HG02571 (cell line): Measurements from ENCODE around the gene TFRC.
"Not testable (repeated sequence)": the region's sequence is repeated elsewhere in the genome, so short reads cannot be mapped to it uniquely, and the experiment has no call there.

Experiments used
- ATAC-seq: cut with Tn5 transposase; IDR thresholded peaks from one replicate; pipeline ENCODE4 v1.9.1; 2021; ENCODE audit warnings: mild to moderate bottlenecking, moderate library complexity; ENCODE audit not compliant: unreplicated experiment

Gene TFRC

GRCh38 chr3:196007744-196008335, 74.0 kb downstream of the TFRC start:
- ATAC-seq: no peak

- ATAC-seq: not testable (repeated sequence)
Observed at GRCh38 chr3:196005338-196005737, 76.6 kb downstream of the TFRC start.

DNA sequence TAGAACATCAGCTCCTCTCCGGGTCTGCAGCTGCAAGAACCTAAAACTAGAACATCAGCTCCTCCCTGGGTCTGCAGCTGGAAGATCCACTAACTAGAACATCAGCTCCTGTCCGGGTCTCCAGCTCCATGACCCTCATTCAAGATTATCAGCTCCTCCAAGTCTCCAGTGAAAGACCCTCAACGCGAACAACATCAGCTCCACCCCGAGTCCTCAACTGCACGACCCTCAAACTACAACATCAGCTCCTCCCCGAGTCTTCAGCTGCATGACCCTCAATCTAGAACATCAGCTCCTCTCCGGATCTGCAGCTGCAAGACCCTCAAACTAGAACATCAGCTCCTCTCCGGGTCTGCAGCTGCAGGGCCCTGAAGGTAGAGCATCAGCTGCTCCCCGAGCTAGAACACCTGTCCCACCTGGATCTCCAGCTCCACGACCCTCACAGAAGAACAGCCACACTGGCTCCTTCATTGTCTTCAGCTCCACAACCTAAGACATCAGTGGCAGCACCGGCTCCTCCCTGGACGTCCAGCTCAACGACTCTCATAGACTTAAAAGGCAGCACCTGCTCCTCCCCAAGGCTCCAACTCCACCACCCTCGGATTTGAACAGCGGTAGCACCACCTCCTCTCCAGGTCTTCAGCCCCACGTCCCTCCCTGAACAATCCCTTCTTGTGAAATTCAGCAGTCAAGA, 77.4 kb downstream of the TFRC start:
- not testable (repeated sequence) for ATAC-seq

- ATAC-seq: no peak
Observed at GRCh38 chr3:196003611-196004010, 78.3 kb downstream of the TFRC start.

- not testable (repeated sequence) for ATAC-seq
Observed at GRCh38 chr3:196002721-196003120, 79.2 kb downstream of the TFRC start.

- not testable (repeated sequence) for ATAC-seq
Observed at GRCh38 chr3:196001240-196001639, 80.7 kb downstream of the TFRC start.

DNA sequence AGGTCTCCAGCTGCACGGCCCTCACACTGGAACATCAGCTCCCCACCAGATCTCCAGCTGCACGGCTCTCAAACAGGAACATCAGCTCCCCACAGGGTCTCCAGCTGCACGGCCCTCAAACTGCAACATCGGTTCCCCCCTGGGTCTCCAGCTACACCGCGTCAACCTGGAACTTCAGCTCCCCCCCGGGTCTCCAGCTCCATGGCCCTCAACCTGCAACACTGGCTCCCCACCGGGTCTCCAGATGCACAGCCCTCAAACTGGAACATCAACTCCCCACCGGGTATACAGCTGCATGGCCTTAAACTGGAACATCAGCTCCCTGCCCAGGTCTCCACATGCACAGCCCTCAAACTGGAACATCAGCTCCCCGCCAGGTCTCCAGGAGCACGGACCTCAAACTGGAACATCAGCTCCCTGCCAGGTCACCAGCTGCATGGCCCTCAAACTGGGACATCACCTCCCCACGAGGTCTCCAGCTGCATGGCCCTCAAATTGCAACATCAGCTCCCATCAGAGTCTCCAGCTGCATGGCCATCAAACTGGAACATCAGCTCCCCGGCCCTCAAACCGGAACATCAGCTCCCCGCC, 81.4 kb downstream of the TFRC start:
- ATAC-seq: not testable (repeated sequence)

DNA sequence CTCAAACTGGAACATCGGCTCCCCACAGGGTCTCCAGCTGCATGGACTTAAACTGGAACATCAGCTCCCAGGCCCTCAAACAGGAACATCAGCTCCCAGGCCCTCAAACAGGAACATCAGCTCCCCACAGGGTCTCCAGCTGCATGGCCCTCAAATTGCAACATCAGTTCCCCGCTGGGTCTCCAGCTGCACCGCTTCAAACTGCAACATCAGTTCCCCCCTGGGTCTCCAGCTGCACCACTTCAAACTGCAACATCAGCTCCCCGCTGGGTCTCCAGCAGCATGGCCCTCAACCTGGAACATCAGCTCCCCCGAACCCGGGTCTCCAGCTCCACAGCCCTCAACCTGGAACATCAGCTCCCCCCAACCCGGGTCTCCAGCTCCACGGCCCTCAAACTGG, 82.0 kb downstream of the TFRC start:
- no peak for ATAC-seq
